NCI-H460 (cell line): ENCODE results near the gene ITK. TPM values are rescaled to one million over a fixed set of nuclear protein-coding genes. Genes with fewer than 3 reads are reported as not detected.
"Not testable (repeated sequence)": the region's sequence is repeated elsewhere in the genome, so short reads cannot be mapped to it uniquely, and the experiment has no call there.

Experiments used
- DNase-seq: peaks from one replicate; pipeline ENCODE4 v3.0.0-alpha.2; 2016; ENCODE audit warnings: low read depth; ENCODE audit errors: extremely low read depth
- total RNA-seq: library from RNA; depleted of rRNA; stranded (reverse); fragments of >200 nt; shearing (Covaris generic); gene quantifications from 2 replicates; pipeline ENCODE4 v1.2.3, GENCODE V29; 2014

Gene ITK
- total RNA-seq, 1 experiment from 2014 or later = 0.07 TPM

DNA sequence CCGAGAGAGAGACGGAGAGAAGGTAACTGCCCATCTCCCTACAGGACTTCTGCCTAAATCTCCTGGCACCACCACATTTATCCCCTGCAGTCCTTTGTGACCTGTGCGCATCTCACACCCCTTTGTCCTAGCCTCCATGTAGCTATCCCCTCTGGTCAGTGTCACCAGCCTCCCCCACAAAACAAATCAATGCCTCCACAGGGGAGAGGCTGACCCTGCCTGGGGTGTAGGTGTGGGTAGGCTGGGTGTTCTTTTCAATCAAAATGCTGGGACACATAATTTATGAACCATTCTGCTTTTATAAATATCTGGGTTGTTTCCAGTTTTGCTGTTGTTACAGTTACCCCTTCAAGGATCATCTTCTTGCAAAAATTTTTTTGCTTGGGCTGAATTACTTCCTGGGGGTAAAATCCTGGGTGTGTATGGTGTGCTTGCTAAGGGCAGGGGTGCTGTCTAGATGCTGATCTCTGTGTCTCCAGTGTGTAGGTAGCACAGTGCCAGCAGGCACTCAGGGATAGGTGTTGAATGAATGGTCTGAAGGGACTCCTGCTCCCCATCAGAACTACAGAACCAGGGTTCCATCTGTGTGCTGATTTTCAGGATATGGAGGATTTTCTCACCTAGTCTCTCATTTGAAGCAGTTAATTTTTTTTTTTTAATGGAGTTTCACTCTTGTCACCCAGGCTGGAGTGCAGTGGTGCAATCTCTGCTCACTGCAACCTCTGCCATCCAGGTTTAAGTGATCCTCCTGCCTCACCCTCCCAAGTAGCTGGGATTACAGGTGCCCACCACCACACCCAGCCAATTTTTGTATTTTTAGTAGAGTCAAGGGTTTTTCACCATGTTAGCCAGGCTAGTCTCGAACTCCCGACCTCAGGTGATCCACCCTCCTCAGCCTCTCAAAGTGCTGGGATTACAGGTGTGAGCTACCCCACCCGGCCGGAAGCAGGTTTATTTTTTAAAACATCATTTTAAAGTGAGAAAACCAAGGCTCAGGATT lies 14.1 kb upstream of the ITK start, which contains the start of gene GARIN3:
Gene GARIN3, minus strand, starts transcription at position 51 of the 1,000 bp plus-strand sequence. CDS start 96 bp downstream, outside the sequence.
- no peak for DNase-seq

DNA sequence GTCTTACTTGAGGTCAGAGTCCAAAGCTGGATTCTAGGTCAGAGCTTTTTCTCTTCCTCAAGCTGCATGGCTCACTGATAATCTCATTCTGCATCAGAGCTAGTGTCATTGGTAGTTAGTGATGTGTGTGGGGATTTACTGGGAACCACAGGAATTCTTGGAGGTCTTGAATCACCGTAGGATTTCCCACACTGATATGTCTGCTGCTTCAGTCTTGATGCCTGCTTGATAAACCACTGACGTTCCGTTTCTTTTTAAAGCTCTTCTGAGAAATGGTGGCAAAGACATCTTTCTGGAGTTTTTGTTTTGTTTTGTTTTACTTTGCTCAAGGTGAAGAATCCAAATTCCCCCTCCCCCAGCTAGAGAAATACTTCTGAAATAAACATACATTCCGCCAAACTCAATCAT lies 13.4 kb upstream of the ITK start:
- no peak for DNase-seq

DNA sequence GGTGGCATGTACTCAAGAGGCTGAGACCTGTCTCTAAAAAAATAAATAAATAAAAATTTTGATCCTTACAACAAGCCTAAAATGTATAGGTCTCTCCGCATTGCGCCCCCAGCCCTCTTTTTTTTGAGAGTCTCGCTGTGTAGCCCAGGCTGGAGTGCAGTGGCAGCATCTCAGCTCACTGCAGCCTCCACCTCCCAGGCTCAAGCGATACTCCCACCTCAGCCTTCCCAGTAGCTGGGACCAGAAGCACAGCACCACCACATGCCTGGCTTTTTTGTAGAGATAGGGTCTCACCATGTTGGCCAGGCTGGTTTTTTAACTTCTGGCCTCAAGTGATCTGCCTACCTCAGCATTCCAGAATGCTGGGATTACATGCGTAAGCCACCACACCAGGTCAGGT lies 12.4 kb upstream of the ITK start:
- no peak for DNase-seq

- no peak for DNase-seq
These were observed 8.2 kb upstream of the ITK start for GRCh38 chr5:157172403-157172802.

- no peak for DNase-seq
These were observed 5.5 kb upstream of the ITK start for GRCh38 chr5:157175071-157175612.

GRCh38 chr5:157177953-157178352 lies 2.7 kb upstream of the ITK start:
- no peak for DNase-seq

DNA sequence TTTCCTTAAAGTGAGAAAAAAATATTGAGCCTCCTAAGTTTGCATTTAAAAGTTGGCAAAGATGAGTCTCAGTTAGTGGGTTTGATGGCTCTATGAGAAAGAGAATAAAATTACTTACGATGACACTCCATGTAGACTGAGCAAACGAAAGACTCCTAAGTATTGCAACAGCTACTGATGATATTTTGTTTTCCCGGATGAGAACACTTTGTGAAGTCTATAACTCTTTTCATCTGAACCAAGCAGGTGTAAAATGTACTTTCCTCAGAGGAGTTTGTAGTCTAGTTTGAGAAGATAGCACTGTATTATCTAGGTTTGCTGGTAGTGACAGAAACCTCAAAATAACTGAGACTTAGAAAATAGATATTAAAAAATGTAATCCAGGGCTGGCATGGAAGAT lies 1.7 kb upstream of the ITK start:
- no peak for DNase-seq

DNA sequence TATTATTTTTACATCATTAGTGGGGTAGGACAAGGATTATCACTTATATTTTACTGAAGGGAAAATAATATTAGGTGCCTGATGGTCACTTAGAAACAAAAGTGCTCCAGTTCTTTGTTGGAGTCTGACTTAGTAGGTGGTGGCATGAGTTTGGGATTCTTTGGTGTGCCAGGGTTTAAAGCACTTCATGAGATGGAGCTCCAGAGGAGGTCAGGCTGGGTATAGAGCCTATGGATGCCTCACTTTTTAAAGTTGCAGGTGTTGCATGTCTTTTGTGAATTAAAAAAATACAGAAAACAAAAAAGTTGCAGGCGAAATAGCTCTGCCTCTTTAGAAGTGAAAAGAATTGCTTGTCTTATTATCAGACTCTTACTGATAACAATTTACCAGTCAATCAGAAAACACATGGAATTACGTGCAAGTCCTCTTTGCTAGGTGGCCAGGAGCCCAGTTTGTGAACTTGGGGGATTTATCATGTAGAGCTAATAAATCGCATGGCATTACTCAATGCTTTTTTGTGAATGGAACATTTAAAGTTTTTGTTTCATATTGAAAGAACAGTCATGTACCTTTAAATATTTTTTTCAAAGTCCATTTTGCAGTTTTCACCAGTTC lies 1.6 kb downstream of the ITK start:
- no peak for DNase-seq

DNA sequence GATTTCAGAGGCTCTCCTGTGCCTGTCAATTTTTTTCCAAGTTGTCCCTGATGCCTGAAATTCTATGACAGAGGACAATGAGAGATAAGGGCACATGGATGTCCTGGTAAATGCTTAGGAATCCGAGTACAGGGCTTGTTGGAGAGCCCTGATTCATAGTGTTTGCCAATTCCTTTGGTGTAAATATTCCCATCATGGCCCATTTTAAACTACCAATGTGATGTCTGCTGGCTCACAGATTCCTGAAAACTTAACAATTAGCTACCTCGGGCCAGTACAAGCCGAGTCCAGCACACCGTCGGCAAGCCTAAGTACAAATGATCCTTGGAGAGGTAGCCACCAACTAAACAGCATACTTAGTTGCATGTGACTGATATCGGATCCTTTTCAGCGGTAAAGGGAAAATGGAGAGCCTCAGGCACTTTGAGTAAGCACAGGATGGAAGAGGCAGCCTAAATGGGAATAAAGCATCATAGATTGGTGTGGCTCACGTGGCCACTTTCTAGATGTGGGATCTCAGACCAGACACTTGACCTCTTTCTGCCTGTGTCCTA lies 3.6 kb downstream of the ITK start:
- no peak for DNase-seq

DNA sequence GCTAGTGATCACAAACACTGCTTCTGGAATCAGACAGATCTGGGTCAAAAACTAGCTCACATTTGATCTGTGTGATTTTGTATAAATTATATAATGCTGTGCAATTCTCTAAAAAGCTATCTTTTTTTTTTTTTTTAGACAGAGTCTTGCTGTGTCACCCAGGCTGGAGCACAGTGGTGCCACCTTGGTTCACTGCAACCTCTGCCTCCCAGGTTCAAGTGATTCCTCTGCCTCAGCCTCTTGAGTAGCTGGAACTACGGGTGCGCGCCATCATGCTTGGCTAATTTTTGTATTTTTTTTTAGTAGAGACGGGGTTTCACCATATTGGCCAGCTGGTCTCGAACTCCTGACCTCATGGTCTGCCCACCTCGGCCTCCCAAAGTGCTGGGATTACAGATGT lies 4.5 kb downstream of the ITK start:
- not testable (repeated sequence) for DNase-seq

DNA sequence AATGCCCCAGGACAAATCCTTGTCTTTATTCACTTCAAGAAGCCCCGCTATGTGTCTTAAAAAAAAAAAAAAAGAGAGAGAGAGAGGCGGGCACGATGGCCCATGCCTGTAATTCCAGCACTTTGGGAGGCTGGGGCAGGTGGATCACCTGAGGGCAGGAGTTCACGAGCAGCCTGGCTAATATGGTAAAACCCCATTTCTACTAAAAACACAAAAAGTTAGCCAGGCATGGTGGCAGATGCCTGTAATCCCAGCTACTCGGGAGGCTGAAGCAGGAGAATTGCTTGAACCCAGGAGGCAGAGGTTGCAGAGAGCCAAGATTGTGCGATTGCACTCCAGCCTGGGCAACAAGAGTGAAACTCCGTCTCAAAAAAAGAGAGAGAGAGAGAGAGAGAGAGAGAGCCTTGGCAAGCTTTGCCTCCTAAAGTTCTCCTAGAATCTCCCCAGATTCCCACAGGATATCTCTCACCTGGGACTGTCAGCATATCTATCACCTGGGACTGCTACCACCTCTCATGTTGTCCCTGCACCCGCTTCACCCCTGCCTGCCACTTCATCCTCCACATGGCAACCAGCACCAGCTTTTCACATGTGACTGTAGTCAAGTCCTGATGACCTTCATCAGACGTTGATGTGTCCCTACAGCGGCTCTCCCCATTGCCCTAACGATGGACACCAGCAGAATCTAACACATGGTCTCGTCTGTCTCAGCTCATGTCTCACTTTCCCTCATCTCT lies 5.8 kb downstream of the ITK start:
- DNase-seq = no peak

GRCh38 chr5:157187046-157187754 lies 6.6 kb downstream of the ITK start:
- no peak for DNase-seq

DNA sequence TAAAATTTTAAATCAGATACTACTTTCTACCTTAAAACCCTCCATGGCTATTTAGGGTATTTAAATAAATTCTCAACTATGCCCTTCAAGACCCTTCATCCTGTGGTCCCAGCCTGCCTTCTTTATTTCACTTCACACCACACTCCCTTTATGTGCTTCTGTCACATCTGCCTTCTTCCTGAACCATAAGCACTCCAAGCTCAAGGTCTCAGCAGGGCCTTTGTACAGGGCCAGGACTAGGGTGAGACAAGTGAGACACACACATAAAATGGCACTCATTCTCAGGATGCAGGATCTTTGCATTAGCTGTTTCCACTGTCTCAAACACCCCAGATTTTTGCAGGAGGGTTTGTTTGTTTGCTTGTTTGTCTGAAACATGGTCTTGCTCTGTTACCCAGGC lies 7.6 kb downstream of the ITK start:
- no peak for DNase-seq

DNA sequence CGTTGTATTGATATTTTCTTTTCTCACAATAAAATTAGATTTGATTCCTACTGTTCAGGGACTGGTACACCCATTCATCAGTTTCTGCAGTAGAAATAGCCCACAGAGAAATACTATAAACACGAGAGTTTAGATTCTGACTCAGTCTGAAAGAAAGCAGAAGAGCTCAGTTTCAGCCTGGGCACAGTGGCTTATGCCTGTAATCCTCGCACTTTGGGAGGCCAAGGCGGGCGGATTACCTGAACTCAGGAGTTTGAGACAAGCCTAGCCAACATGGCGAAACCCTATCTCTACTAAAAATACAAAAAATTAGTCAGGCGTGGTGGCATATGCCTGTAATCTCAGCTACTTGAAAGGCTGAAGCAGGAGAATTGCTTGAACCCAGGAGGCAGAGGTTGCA lies 8.6 kb downstream of the ITK start:
- DNase-seq = no peak

GRCh38 chr5:157193699-157194424 lies 13.2 kb downstream of the ITK start:
- DNase-seq = no peak

DNA sequence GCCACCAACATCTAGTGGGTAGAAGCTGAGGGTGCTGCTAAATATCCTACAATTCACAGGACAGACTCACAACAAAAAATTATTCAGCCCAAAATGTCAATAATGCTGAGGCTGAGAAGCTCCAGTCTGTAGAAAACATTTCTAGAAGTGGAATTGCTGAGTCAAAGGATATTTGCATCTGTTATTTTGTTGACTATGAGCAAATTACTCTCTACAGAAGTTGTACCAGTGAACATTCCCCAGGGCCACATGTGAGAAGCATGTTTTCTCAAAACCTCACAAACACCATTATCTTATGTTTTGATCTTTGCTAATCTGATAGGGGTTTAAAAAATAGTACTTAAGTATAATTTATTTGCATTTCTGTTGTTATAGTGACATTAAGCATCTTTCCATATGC lies 15.4 kb downstream of the ITK start:
- no peak for DNase-seq

GRCh38 chr5:157197086-157197485 lies 16.4 kb downstream of the ITK start:
- no peak for DNase-seq

GRCh38 chr5:157198277-157198986 lies 17.8 kb downstream of the ITK start:
- DNase-seq = no peak

DNA sequence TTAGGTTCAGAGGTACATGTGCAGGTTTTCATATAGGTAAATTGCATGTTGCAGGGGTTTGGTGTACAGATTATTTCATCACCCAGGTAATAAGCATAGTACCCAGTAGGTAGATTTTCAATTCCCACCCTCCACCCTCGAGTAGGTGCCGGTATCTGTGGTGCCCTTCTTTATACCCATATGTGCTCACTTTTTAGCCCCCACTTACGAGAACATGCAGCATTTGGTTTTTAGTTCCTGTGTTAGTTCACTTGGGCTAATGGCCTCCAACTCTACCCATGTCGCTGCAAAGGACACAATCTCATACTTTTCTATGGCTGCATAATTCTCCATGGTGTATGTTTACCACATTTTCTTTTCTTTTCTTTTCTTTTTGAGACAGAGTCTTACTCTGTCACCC lies 21.2 kb downstream of the ITK start:
- DNase-seq = no peak
